Cardiac ventricle fibroblast (primary cell): ENCODE measurements around the gene PTPN11. TPM values are rescaled to one million over a fixed set of nuclear protein-coding genes. Genes with fewer than 3 reads are reported as not detected.

Experiments used
- total RNA-seq: library from RNA; depleted of rRNA; stranded (reverse); fragments of >200 nt; gene quantifications from 2 replicates; pipeline ENCODE4 v1.2.3, GENCODE V29; 2015

The PTPN11 gene
- 46.0 and 48.4 TPM in 2 replicates for total RNA-seq

GRCh38 chr12:112418608-112419296 lies at the start of gene PTPN11:
TSS of gene PTPN11 (plus strand) at chr12:112418947. CDS start at chr12:112419112, 165 bp downstream.

GRCh38 chr12:112381883-112382796 lies 36.6 kb upstream of the PTPN11 start, which contains the start of gene HECTD4:
TSS of gene HECTD4 (minus strand) at chr12:112382431. CDS start at chr12:112382128, 303 bp downstream.

GRCh38 chr12:112409064-112409905 lies 9.5 kb upstream of the PTPN11 start, which contains the start of gene RPL6:
TSS of gene RPL6 (minus strand) at chr12:112409605. CDS start at chr12:112408656, 949 bp downstream.

Other genes with a start within 250 kb of the PTPN11 start
- 10.2 and 11.3 TPM in 2 replicates for gene HECTD4, start 36.5 kb upstream of the PTPN11 start, total RNA-seq
- 1,899 and 1,923 TPM in 2 replicates for gene RPL6, start 9.3 kb upstream of the PTPN11 start, total RNA-seq